Muscle layer of duodenum (tissue), 2 donors: Measurements from ENCODE around the gene ASAH2.
"Not testable (repeated sequence)": the region's sequence is repeated elsewhere in the genome, so short reads cannot be mapped to it uniquely, and the experiment has no call there.

ENCODE experiments used
- H3K27ac ChIP-seq: one replicate; pipeline ENCODE4 v1.7.0; 2013; ENCODE audit warnings: mild to moderate bottlenecking, low read length
- H3K27me3 ChIP-seq: one replicate; pipeline ENCODE4 v1.7.0; 2013; ENCODE audit warnings: low read depth, mild to moderate bottlenecking, control low read depth, low read length
- H3K36me3 ChIP-seq, 2 donors: one replicate each; pipeline ENCODE4 v1.7.0; 2013; ENCODE audit warnings: low read length in 2 of 2, control low read depth in 1 of 2, mild to moderate bottlenecking in 1 of 2; ENCODE audit not compliant: insufficient read depth in 2 of 2, control insufficient read depth in 1 of 2
- H3K4me1 ChIP-seq, 2 donors: one replicate each; pipeline ENCODE4 v1.7.0; 2013; ENCODE audit warnings: low read length in 2 of 2, mild to moderate bottlenecking in 2 of 2, control low read depth in 1 of 2, moderate library complexity in 1 of 2; ENCODE audit not compliant: insufficient read depth in 2 of 2, control insufficient read depth in 1 of 2
- H3K4me3 ChIP-seq, 2 donors: one replicate each; pipeline ENCODE4 v1.7.0; 2013; ENCODE audit warnings: low read length in 2 of 2, low read depth in 1 of 2, mild to moderate bottlenecking in 1 of 2
- H3K9me3 ChIP-seq, 2 donors: one replicate each; pipeline ENCODE4 v1.7.0; 2013; ENCODE audit warnings: low read length in 2 of 2, control low read depth in 1 of 2, mild to moderate bottlenecking in 1 of 2; ENCODE audit not compliant: control insufficient read depth in 1 of 2
- donor health status: healthy.

Gene ASAH2

DNA sequence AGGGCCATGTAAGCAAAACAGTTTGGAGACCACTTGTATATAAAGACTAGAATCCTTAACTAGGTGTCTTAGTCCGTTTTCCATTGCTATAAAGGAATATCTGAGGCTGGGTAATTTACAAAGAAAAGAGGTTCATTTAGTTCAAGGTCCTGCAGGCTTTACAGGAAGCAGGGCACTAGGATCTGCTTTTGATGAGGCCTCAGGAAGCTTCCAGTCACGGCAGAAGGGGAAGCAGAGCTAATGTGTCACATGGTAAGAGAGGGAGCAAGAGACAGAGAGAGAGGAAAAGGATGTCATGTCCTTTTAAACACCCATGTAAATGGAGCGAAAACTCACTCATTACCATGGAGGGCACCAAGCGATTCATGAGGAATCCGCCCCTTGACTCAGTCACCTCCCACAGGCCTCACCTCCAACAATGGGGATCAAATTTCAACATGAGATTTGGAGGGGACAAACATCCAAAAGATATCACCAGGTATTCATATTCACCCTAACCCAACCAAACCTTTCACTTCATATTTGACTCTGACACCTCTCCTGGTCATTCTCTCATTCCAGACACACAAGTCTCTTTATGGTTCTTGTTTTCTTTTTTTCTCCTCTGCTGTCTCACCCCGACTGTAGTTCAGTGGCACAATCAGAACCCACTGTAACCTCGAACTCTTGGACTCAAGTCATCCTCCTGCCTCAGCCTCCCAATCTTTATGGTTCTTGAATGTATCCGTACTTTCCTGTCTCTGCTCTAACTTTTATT, 30.1 kb upstream of the ASAH2 start:
- H3K27ac ChIP-seq: no peak overlapping the region
- no peaks in the 10 kb centered on the region for H3K36me3 ChIP-seq
- no peaks in the 10 kb centered on the region for H3K27me3 ChIP-seq
- no peaks in the 10 kb centered on the region for H3K9me3 ChIP-seq
- H3K4me1 ChIP-seq: no peaks in the 10 kb centered on the region
- no peak overlapping the region for H3K4me3 ChIP-seq

DNA sequence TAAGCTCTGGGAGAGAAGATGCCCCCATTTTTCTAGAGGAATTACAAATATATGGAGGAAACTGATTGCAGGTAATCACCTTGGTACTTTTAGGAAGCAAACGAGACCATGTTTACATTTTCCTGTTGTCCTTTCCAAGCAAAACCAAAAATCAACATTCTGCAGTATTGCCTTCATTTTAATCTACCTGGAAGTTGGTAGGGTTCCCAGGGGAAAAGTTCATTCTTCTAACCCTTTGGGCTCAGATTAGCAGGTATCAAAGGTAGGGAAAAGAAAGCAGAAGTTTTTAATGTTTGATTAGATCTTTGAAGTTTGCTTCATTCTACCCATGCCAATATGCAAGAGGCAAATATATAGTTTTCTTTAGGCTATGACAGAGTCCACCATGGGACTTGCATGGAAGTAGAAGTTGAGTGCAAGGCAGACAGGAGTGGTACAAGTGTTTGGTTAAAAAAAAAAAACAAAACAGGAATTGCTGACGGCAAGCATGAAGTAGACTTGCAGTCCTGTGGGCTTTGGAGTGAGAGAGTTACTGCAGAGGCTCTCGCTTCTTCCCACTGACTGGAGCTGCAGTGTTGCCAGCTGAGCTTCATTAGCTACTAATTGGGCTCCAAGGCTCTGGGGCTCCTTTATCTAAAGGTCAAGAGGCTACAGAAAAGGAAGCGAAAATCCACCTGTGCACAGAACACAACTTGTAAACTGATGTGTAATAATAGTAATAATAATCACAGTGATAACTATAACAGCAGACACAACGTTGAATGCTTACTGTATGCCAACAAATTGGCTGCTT, 28.9 kb upstream of the ASAH2 start:
- Histone ChIP-seq H3K27me3 (no peaks in the 10 kb centered on the region), H3K27ac (no peak overlapping the region), H3K4me3 (no peak overlapping the region), H3K4me1 (no peaks in the 10 kb centered on the region), H3K9me3 (no peaks in the 10 kb centered on the region), H3K36me3 (no peaks in the 10 kb centered on the region)

DNA sequence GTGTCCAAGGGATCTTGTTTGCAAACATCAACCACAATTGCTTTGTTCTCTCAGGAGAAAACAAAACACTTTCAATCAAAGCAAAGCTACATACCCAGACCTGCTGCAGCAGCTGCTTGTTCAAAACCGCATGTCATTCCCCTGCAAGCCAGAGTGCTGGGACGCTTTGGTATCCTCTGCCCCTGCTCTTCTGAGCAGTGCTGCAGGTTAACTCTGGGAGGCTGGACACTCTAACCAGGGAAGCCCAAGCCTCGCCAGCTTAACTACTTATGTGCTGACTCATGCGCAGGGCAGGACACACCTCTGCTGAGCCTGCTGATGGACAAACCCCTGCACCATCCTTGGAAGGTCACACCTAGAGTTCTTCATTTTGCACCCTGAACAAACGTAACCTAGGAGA, 28.2 kb upstream of the ASAH2 start:
- no peaks in the 10 kb centered on the region for H3K27me3 ChIP-seq
- no peak overlapping the region for H3K4me3 ChIP-seq
- no peak overlapping the region for H3K27ac ChIP-seq
- no peaks in the 10 kb centered on the region for H3K4me1 ChIP-seq
- H3K9me3 ChIP-seq: no peaks in the 10 kb centered on the region
- no peaks in the 10 kb centered on the region for H3K36me3 ChIP-seq

DNA sequence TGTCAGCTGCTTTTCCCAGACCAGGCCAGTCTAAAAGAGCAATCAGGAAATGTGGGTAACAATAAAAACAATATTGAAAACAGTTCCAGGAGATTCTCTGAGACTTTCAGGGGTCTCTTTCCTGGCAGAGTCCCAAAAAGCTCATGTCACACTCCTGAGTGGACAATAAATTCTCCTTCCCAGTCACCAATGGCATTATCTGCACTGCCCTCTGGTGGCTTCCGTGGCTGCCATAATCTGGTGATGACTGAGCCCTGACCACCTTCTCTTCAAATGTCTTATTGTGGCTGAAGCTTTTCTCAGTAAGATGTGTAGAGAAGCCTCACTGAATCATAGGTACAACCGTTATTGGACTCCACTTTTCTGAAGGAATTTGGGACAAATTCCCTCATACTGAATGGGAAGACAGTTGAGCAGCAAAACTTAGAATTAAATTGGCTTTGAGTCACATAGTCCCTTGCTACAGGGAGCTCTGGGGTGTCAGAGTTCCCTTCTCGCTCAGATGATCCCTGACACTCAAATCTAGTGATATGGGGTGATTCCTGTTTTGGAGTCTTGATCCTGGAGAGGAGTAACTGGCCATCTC, 24.4 kb upstream of the ASAH2 start:
- Histone ChIP-seq H3K27me3 (no peaks in the 10 kb centered on the region), H3K4me3 (no peak overlapping the region), H3K36me3 (no peaks in the 10 kb centered on the region), H3K9me3 (no peaks in the 10 kb centered on the region), H3K4me1 (no peaks in the 10 kb centered on the region), H3K27ac (no peak overlapping the region)

DNA sequence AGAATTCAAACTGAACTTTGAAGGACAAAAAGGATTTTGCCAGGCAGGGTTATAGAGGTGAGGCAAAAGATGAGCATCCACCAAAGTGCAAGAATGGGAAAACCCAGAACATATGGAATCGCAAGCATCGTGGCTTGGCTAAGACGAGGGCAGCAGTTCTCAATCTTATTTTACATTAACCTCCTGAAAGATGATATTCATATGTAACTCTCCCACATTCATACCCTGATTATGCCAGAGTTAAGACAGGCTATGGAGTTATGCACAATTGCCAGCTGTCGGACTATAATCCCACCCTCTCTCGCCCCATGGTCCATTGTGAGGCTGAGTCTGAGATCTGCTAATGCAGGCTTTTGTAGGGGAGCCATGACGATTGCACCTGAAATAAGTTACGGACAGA, 21.2 kb upstream of the ASAH2 start:
- Histone ChIP-seq H3K4me3 (no peak overlapping the region), H3K9me3 (no peaks in the 10 kb centered on the region), H3K4me1 (no peaks in the 10 kb centered on the region), H3K27ac (no peak overlapping the region), H3K27me3 (no peaks in the 10 kb centered on the region), H3K36me3 (no peaks in the 10 kb centered on the region)

DNA sequence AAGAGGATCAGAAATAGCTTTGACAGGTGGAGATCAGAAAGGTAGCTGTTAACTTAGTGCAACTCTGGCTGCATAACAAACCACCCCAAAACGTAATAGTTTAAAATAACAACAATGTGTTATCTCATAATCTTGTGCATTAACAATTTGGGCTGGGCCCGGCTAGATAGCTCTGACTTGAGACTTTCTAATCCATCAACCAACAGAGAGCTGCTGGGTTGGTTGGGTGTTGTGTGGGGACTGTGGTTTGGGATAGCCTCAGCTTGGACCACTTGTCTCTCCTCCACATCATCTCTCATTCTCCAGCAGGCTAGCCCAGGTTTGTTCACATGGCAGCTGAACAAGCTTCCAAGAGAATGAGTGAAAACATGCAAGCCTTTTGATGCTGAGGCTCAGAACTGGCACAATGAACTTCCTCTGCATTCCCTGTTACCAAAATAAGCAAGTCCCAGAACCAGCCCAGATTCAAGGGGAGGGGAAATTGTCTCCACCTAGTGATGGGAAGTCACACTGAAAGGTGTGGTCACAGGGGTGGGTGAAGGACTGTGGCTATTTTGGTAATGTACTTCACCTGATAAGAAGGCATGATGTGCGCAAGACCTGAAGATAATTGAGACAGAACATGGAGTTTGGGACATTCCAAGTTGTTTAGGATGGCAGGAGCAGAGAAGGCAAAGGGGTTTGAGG, 20.4 kb upstream of the ASAH2 start:
- Histone ChIP-seq H3K27ac (no peak overlapping the region), H3K4me1 (no peaks in the 10 kb centered on the region), H3K36me3 (no peaks in the 10 kb centered on the region), H3K9me3 (no peaks in the 10 kb centered on the region), H3K4me3 (no peak overlapping the region), H3K27me3 (no peaks in the 10 kb centered on the region)

DNA sequence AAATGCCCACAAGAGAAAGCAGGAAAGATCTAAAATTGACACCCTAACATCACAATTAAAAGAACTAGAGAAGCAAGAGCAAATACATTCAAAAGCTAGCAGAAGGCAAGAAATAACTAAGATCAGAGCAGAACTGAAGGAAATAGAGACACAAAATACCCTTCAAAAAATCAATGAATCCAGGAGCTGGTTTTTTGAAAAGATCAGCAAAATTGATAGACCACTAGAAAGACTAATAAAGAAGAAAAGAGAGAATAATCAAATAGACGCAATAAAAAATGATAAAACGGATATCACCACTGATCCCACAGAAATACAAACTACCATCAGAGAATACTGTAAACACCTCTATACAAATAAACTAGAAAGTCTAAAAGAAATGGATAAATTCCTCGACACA, 16.6 kb upstream of the ASAH2 start:
- H3K4me1 ChIP-seq, H3K27ac ChIP-seq, H3K9me3 ChIP-seq, H3K4me3 ChIP-seq, H3K36me3 ChIP-seq, H3K27me3 ChIP-seq: not testable (repeated sequence)

DNA sequence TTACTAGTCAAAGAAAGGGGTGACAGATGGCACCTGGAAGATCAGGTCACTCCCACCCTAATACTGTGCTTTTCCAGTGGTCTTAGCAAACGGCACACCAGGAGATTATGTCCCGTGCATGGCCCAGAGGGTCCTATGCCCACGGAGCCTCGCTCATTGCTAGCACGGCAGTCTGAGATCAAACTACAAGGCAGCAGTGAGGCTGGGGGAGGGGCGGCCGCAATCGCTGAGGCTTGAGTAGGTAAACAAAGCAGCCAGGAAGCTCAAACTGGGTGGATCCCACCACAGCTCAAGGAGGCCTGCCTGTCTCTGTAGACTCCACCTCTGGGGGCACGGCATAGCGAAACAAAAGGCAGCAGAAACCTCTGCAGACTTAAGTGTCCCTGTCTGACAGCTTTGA, 11.3 kb upstream of the ASAH2 start:
- not testable (repeated sequence) for H3K27me3 ChIP-seq, H3K4me1 ChIP-seq, H3K9me3 ChIP-seq, H3K4me3 ChIP-seq, H3K27ac ChIP-seq, H3K36me3 ChIP-seq

DNA sequence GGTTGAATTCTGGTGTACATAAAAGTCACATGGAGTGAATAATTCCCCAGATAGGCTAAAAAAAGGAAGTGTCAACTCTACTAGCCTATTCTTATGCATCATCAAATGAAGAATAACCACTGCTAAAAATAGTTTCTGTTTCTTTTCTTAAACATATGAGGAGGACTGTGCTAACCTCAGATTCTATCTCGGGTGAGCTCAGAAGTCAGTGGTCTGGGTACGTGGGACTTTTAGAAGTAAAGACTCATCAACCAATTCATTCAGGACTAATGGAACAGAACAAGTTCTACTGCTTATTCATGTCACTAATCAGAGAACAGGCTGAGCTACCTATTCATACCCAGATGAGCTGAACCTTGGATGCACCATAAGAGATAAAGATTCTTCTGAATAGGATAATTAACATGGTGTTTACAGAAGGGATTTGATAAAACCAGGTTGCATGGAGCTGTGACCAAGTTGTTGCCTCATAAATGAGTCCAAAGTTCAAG, 9.5 kb upstream of the ASAH2 start:
- no peak overlapping the region for H3K4me3 ChIP-seq
- no peaks in the 10 kb centered on the region for H3K27me3 ChIP-seq
- no peaks in the 10 kb centered on the region for H3K9me3 ChIP-seq
- no peaks in the 10 kb centered on the region for H3K4me1 ChIP-seq
- H3K27ac ChIP-seq: no peak overlapping the region
- H3K36me3 ChIP-seq: no peaks in the 10 kb centered on the region

DNA sequence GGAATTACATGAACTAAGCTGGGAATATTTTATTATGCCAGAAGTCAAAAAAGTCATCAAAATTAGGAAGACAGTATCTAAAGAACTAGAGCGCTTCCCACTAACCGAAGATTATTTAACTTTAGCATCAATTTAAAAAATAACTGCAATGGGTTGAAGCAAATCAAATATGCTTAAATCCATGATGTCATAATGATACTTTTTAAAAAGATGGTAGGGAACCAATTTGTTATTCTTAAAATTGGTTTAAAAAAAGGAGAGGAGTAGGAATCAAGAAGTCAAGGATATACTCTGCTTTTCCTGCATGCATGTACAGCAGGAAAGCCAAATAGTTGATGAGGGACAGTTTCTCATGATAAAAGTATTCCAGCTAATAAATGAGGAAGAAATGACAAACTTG, 3.2 kb upstream of the ASAH2 start:
- Histone ChIP-seq H3K4me1 (no peaks in the 10 kb centered on the region), H3K27me3 (no peaks in the 10 kb centered on the region), H3K4me3 (no peak overlapping the region), H3K27ac (no peak overlapping the region), H3K36me3 (no peaks in the 10 kb centered on the region), H3K9me3 (no peaks in the 10 kb centered on the region)
